ENCODE results near the gene TNIP1.
A peak's percentile ranks its signal among the peaks of the same experiment; 100 is the strongest.

TNIP1 gene

GRCh38 chr5:151040211-151040747 is 40.6 kb downstream of the TNIP1 start:
- no peak for DNase-seq (ENCODE audit: low spot score)

- no peak for DNase-seq (ENCODE audit: low spot score)
These were observed 41.2 kb downstream of the TNIP1 start for GRCh38 chr5:151039665-151040064.

- no peak for DNase-seq (ENCODE audit: low spot score)
These were observed 42.0 kb downstream of the TNIP1 start for GRCh38 chr5:151038801-151039238.

GRCh38 chr5:151038412-151038745 is 42.5 kb downstream of the TNIP1 start:
- DNase-seq (ENCODE audit: low spot score): no peak

GRCh38 chr5:151037561-151038411 is 43.0 kb downstream of the TNIP1 start:
- peak; percentile 31 for DNase-seq (ENCODE audit: low spot score)

DNA sequence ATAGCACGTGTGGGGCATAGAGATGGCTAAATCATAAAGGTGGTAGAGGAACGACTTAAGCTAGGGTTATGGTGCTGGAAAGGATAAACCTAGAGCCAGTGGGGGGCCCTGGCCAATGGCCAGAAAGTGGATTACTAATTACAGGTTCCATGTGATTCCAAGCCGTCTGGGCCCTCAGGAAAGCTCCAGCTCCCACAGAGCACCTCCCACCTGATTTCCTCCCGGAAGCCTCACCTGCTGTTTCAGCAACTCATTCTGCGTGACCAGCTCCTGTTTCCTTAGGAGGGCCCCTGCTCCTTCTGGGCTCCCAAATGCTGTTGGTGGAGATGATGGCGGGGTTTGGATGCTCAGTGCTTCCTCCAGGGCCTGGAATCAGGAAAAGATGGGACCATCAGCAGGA is 44.3 kb downstream of the TNIP1 start:
- no peak for DNase-seq (ENCODE audit: low spot score)

DNA sequence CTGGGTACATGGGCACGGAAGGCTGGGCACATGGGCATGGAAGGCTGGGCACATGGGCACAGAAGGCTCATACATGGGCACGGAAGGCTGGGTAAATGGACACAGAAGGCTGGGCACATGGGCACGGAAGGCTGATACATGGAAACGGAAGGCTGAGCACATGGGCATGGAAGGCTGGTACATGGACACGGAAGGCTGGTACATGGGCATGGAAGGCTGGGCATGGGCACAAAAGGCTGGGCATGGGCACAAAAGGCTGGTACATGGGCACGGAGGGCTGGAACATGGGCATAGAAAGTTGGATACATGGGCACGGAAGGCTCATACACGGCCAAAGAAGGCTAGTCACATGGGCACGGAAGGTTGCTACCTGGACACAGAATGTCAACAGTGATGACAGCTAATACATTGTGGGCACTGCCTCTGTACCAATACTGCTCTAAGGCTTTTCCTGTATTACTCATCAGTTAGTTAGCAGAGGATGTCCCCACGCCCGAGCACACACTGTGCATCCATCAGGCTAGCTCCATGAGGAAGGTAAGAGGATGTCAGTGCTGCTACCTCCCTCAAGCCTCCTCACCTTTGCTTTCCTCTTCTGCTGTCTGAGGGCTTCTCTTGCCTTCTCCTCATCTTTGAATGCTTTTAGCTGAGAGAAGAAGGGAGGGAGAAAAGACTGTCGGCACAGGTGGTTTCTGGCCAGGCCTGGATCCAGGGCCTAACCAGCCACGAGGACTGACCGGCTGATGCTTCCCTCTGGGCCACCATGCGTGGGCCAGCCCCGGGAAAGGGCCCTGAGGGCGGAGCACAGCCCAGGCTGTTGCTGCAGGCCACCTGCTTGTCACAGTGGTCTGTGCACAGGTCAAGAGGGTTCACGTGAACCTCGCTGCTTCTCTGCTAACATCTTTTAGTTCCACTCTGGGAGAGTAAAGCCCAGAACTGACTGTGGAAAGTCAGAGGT is 46.1 kb downstream of the TNIP1 start:
- DNase-seq (ENCODE audit: low spot score): no peak

- DNase-seq (ENCODE audit: low spot score): no peak
These were observed 47.5 kb downstream of the TNIP1 start for GRCh38 chr5:151033217-151033934.

DNA sequence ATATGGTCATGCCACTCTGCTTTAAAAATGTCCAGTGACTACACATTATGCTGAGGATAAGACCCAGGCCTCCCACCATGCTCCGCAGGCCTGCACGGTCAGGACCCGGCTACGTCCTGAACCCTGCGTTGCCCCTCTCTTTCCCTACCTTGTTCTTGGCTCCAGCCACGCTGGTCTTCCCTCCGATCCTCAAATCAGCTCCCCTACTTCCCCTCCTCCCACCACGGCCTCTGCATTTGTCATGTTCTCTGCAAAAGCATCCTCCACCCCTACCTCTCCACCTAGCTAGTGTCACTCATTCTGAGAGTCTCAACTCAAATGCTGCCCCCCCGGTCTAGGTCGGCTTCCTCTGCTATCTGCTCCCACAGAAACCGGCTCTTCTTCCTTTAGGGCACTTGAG is 49.3 kb downstream of the TNIP1 start:
- DNase-seq (ENCODE audit: low spot score): no peak

- no peak for DNase-seq (ENCODE audit: low spot score)
These were observed 50.5 kb downstream of the TNIP1 start for GRCh38 chr5:151030379-151030778.

DNA sequence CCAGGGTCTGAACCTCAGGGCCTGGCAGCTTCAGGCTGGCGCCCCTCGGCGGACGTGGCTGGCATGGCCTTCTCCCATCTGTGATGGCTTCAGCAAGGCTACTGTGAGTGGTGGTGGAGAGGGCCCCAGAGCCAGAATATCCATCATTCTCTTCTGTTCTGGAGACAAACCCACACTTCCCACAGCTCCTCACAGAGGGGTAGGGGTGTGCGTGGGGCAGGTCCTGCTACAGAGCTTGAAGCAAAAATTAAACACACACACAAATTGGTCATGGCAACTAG is 50.8 kb downstream of the TNIP1 start:
- no peak for DNase-seq (ENCODE audit: low spot score)

GRCh38 chr5:151029179-151030055 is 51.4 kb downstream of the TNIP1 start:
- no peak for DNase-seq (ENCODE audit: low spot score)

- DNase-seq (ENCODE audit: low spot score): no peak
These were observed 52.1 kb downstream of the TNIP1 start for GRCh38 chr5:151028717-151029116.

GRCh38 chr5:151027961-151028479 is 52.8 kb downstream of the TNIP1 start:
- no peak for DNase-seq (ENCODE audit: low spot score)

DNA sequence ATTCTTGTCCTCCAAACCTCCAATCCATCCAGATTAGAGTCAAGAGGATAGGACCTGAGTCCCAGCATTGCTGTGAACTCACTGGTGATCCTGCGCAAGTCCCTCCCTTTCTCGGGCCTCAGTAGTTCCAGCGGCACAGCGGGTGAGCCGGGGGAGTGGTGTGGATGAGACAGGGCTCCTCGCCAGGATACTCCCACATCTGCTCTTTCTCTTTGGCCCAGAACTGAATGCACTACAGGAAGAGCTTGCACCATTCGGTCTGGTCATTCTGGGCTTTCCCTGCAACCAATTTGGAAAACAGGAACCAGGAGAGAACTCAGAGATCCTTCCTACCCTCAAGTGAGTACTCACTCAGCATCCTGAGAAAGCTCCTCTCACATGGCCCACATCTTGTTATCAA is 54.2 kb downstream of the TNIP1 start:
- DNase-seq (ENCODE audit: low spot score): no peak

DNA sequence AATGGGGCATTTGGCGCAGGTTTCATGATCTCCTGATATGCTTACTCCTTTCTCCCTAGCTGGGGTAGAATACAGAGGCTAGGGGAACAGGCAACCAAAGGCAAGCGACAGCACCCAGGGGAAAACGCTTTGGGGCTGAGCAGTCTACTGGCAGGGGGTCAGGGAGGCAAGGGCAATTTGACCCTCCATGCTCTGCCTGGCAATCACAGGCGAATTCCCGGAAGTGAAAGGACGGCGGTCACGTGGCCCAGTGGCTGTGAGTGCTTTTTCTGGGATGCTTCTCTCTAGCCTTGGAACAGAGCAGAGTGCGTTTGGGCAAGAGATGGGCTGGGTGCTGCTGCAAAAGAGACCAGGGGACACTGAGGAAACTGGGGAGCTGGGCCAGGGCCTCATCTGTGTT is 54.7 kb downstream of the TNIP1 start:
- no peak for DNase-seq (ENCODE audit: low spot score)

- no peak for DNase-seq (ENCODE audit: low spot score)
These were observed 55.6 kb downstream of the TNIP1 start for GRCh38 chr5:151025250-151025606.

DNA sequence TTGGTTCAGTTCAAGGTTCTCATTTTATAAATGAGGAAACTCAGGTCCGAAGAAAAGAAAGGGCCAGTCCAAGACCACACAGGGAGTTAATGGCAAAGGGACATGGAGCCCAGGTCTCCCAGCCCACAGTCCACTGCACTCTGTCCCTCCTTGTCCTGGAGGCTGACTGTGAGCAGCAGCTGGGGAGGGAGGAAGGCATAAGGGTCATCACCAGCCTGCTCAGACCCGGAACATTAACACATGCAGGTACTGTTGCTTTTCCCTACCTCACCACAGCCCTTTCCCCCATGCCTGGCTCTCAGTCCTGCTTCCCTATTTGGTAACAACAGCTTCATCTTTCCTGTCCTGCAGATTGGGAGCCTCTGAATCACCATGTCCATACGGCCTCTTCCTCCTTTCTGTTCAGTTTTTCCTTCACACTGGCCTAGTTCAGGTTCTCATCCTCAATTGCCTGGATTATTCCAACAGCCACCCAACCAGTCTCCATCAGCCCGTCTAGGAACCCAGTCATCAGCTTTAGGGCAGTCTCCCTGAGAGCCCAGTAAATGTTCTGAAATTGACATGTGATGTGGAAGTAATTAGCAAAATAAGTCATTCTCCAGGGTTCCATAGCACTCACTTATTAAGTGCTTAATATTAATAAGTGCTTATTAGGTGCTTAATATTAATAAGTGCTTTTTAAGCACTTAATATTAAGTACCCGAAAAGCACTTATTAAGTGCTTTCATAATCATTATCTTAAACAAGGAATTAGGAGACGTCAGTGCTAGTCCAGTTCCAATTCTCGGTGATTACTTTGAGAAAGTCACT is 56.2 kb downstream of the TNIP1 start:
- DNase-seq (ENCODE audit: low spot score): no peak

DNA sequence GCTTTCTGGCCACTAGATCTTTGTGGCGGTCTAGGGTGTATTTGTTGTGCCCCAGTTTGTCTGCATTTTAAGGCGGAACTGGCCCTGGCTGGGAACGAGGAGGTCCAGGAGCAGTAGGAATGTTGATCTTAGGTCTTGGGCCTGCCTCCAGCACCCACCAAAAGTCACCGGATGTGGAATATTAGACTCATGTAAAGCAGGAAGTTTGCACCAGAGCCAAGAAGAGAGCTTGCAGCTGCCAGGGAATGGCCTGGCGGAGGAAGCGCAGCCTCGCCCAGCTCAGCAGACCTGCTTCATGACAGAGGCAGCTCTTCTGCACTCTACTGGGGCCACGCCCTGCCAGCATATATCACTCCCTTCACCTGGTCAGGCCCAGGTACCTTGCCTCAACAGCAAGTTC is 57.2 kb downstream of the TNIP1 start:
- no peak for DNase-seq (ENCODE audit: low spot score)

- DNase-seq (ENCODE audit: low spot score): no peak
These were observed 57.7 kb downstream of the TNIP1 start for GRCh38 chr5:151023047-151023615.

All from pons (tissue), 1 donor.